ENCODE measurements around the gene GCA. TPM values are rescaled to one million over a fixed set of nuclear protein-coding genes. Genes with fewer than 3 reads are reported as not detected.

Gene GCA
- total RNA-seq, result 10 to 100 TPM; 13.1 to 13.7 TPM

- H3K4me3 Mint-ChIP-seq, result peak within 1 kb of the TSS; percentile 89
- peak; percentile 99 for ATAC-seq
- CTCF ChIA-PET, result interaction anchor here (1.3 to 1.9 kb wide), 3 partner anchors 9 to 45 kb away, joined by 3 to 17 read pairs (median 11); partner anchors contain the start of gene IFIH1
- H3K9me3 Mint-ChIP-seq (ENCODE audit: insufficient read depth), result no peaks in the 10 kb centered on the region
- peak within 1 kb of the TSS; percentile 81 for H3K27ac Mint-ChIP-seq
- POLR2A ChIA-PET, result interaction anchor here (1.0 to 1.6 kb wide), 2 partner anchors 25 to 32 kb away, joined by 3 to 12 read pairs; partner anchors contain the start of gene IFIH1
- peaks cover 16% of the 10 kb centered on the region for H3K4me1 Mint-ChIP-seq (ENCODE audit: low read depth)
- peaks cover 8% of the 10 kb centered on the region for H3K27me3 Mint-ChIP-seq (ENCODE audit: low read depth)
- peak; percentile 99 for DNase-seq
- no peaks in the 10 kb centered on the region for H3K36me3 Mint-ChIP-seq (ENCODE audit: low read depth)
Observed at GRCh38 chr2:162343824-162344616, at the start of gene GCA. TSS of gene GCA (plus strand) at chr2:162344132. CDS start at chr2:162344249, 117 bp downstream.

- ATAC-seq (no peak), DNase-seq (no peak)
- Mint-ChIP-seq H3K4me3 (no peak overlapping the region), H3K27me3 (ENCODE audit: low read depth) (no peaks in the 10 kb centered on the region), H3K27ac (no peak overlapping the region), H3K4me1 (ENCODE audit: low read depth) (no peaks in the 10 kb centered on the region), H3K9me3 (ENCODE audit: insufficient read depth) (no peaks in the 10 kb centered on the region), H3K36me3 (ENCODE audit: low read depth) (peaks cover 13% of the 10 kb centered on the region)
- CTCF ChIA-PET, result interaction anchor here (0.9 to 12.1 kb wide), 4 partner anchors 9 to 141 kb away, joined by 3 to 253 read pairs (median 4); no protein-coding TSS in a partner anchor
- POLR2A ChIA-PET, result no interaction called here
Observed at GRCh38 chr2:162295009-162295408, 48.9 kb upstream of the GCA start.

- ATAC-seq, result peak; percentile 61
- POLR2A ChIA-PET, result interaction anchor here (1.1 kb wide), 1 partner anchor 77 kb away, joined by 5 read pairs; no protein-coding TSS in a partner anchor
Observed at GRCh38 chr2:162297925-162298552, 45.9 kb upstream of the GCA start.

GRCh38 chr2:162298669-162299335 is 45.1 kb upstream of the GCA start:
- no peak for DNase-seq
- Mint-ChIP-seq H3K4me3 (no peak overlapping the region), H3K27ac (no peak overlapping the region), H3K9me3 (ENCODE audit: insufficient read depth) (no peaks in the 10 kb centered on the region), H3K36me3 (ENCODE audit: low read depth) (peaks cover 10% of the 10 kb centered on the region), H3K4me1 (ENCODE audit: low read depth) (no peaks in the 10 kb centered on the region), H3K27me3 (ENCODE audit: low read depth) (no peaks in the 10 kb centered on the region)
- CTCF ChIA-PET, result interaction anchor here (0.7 to 12.1 kb wide), 38 partner anchors 8 to 712 kb away, joined by 3 to 253 read pairs (median 4); partner anchors contain the start of genes DPP4, FAP, GCA and GCG
- POLR2A ChIA-PET, result interaction anchor here (1.1 kb wide), 1 partner anchor 78 kb away, joined by 5 read pairs; no protein-coding TSS in a partner anchor
- no peak for ATAC-seq

More at GRCh38 chr2:162297925-162298552, 45.9 kb upstream of the GCA start:
- Mint-ChIP-seq H3K4me3 (no peak overlapping the region), H3K27ac (no peak overlapping the region), H3K36me3 (ENCODE audit: low read depth) (peaks cover 10% of the 10 kb centered on the region), H3K4me1 (ENCODE audit: low read depth) (no peaks in the 10 kb centered on the region), H3K27me3 (ENCODE audit: low read depth) (no peaks in the 10 kb centered on the region), H3K9me3 (ENCODE audit: insufficient read depth) (no peaks in the 10 kb centered on the region)
- DNase-seq, result peak; percentile 83
- CTCF ChIA-PET, result interaction anchor here (0.9 to 12.1 kb wide), 38 partner anchors 7 to 711 kb away, joined by 3 to 253 read pairs (median 4); partner anchors contain the start of genes DPP4, FAP, GCA and GCG

GRCh38 chr2:162300266-162300665 is 43.7 kb upstream of the GCA start:
- ChIA-PET CTCF (interaction anchor here (0.9 to 12.1 kb wide), 13 partner anchors 9 to 713 kb away, joined by 3 to 253 read pairs (median 12); partner anchors contain the start of genes GCG and IFIH1), POLR2A (no interaction called here)
- no peaks in the 10 kb centered on the region for H3K9me3 Mint-ChIP-seq (ENCODE audit: insufficient read depth)
- H3K4me3 Mint-ChIP-seq, result no peak overlapping the region
- no peak for DNase-seq
- no peak for ATAC-seq
- H3K36me3 Mint-ChIP-seq (ENCODE audit: low read depth), result peaks cover 14% of the 10 kb centered on the region
- H3K4me1 Mint-ChIP-seq (ENCODE audit: low read depth), result no peaks in the 10 kb centered on the region
- H3K27ac Mint-ChIP-seq, result no peak overlapping the region
- no peaks in the 10 kb centered on the region for H3K27me3 Mint-ChIP-seq (ENCODE audit: low read depth)

- no peak overlapping the region for H3K4me3 Mint-ChIP-seq
- ChIA-PET POLR2A (interaction anchor here (1.2 kb wide), 1 partner anchor 17 kb away, joined by 4 read pairs; the partner anchor contains the start of gene IFIH1), CTCF (interaction anchor here (0.6 to 12.1 kb wide), 17 partner anchors 8 to 714 kb away, joined by 3 to 253 read pairs (median 7); partner anchors contain the start of genes GCG and IFIH1)
- H3K27me3 Mint-ChIP-seq (ENCODE audit: low read depth), result no peaks in the 10 kb centered on the region
- no peaks in the 10 kb centered on the region for H3K9me3 Mint-ChIP-seq (ENCODE audit: insufficient read depth)
- H3K27ac Mint-ChIP-seq, result no peak overlapping the region
- peak; percentile 75 for ATAC-seq
- no peaks in the 10 kb centered on the region for H3K4me1 Mint-ChIP-seq (ENCODE audit: low read depth)
- peaks cover 16% of the 10 kb centered on the region for H3K36me3 Mint-ChIP-seq (ENCODE audit: low read depth)
- peak; percentile 76 for DNase-seq
Observed at GRCh38 chr2:162301151-162301804, 42.7 kb upstream of the GCA start.

GRCh38 chr2:162301877-162302276 is 42.1 kb upstream of the GCA start:
- H3K4me3 Mint-ChIP-seq, result no peak overlapping the region
- ChIA-PET POLR2A (interaction anchor here (1.2 kb wide), 1 partner anchor 16 kb away, joined by 4 read pairs; the partner anchor contains the start of gene IFIH1), CTCF (interaction anchor here (0.6 to 12.1 kb wide), 14 partner anchors 11 to 715 kb away, joined by 3 to 253 read pairs (median 8); partner anchors contain the start of gene IFIH1)
- H3K9me3 Mint-ChIP-seq (ENCODE audit: insufficient read depth), result no peaks in the 10 kb centered on the region
- H3K36me3 Mint-ChIP-seq (ENCODE audit: low read depth), result peaks cover 20% of the 10 kb centered on the region
- no peaks in the 10 kb centered on the region for H3K27me3 Mint-ChIP-seq (ENCODE audit: low read depth)
- H3K27ac Mint-ChIP-seq, result no peak overlapping the region
- no peak for DNase-seq
- no peak for ATAC-seq
- H3K4me1 Mint-ChIP-seq (ENCODE audit: low read depth), result no peaks in the 10 kb centered on the region

- H3K4me3 Mint-ChIP-seq, result no peak overlapping the region
- H3K9me3 Mint-ChIP-seq (ENCODE audit: insufficient read depth), result no peaks in the 10 kb centered on the region
- CTCF ChIA-PET, result interaction anchor here (0.9 to 2.3 kb wide), 3 partner anchors 28 to 152 kb away, joined by 3 to 17 read pairs (median 4); no protein-coding TSS in a partner anchor
- peaks cover 43% of the 10 kb centered on the region for H3K36me3 Mint-ChIP-seq (ENCODE audit: low read depth)
- POLR2A ChIA-PET, result interaction anchor here (1.9 kb wide), 1 partner anchor 12 kb away, joined by 8 read pairs; the partner anchor contains the start of gene IFIH1
- H3K27ac Mint-ChIP-seq, result no peak overlapping the region
- no peak for DNase-seq
- no peak for ATAC-seq
- H3K27me3 Mint-ChIP-seq (ENCODE audit: low read depth), result no peaks in the 10 kb centered on the region
- peaks cover 19% of the 10 kb centered on the region for H3K4me1 Mint-ChIP-seq (ENCODE audit: low read depth)
Observed at GRCh38 chr2:162305901-162306300, 38.0 kb upstream of the GCA start.

GRCh38 chr2:162308747-162309503 is 35.0 kb upstream of the GCA start:
- ChIA-PET CTCF (interaction anchor here (0.7 to 2.3 kb wide), 7 partner anchors 9 to 155 kb away, joined by 3 to 12 read pairs (median 6); partner anchors contain the start of gene IFIH1), POLR2A (interaction anchor here (1.5 kb wide), 1 partner anchor 10 kb away, joined by 7 read pairs; the partner anchor contains the start of gene IFIH1)
- peaks cover 51% of the 10 kb centered on the region for H3K36me3 Mint-ChIP-seq (ENCODE audit: low read depth)
- no peak for DNase-seq
- H3K9me3 Mint-ChIP-seq (ENCODE audit: insufficient read depth), result no peaks in the 10 kb centered on the region
- H3K4me3 Mint-ChIP-seq, result no peak overlapping the region
- ATAC-seq, result peak; percentile 63
- no peaks in the 10 kb centered on the region for H3K27me3 Mint-ChIP-seq (ENCODE audit: low read depth)
- peak overlapping the region; percentile 33 for H3K27ac Mint-ChIP-seq
- H3K4me1 Mint-ChIP-seq (ENCODE audit: low read depth), result peaks cover 42% of the 10 kb centered on the region

GRCh38 chr2:162312853-162313252 is 31.1 kb upstream of the GCA start:
- peaks cover 63% of the 10 kb centered on the region for H3K36me3 Mint-ChIP-seq (ENCODE audit: low read depth)

More at GRCh38 chr2:162312853-162313252, 31.1 kb upstream of the GCA start:
- DNase-seq, result no peak
- no peaks in the 10 kb centered on the region for H3K27me3 Mint-ChIP-seq (ENCODE audit: low read depth)
- ChIA-PET CTCF (interaction anchor here (0.9 to 2.2 kb wide), 8 partner anchors 10 to 160 kb away, joined by 3 to 19 read pairs (median 8); no protein-coding TSS in a partner anchor), POLR2A (interaction anchor here (1.1 kb wide), 1 partner anchor 31 kb away, joined by 3 read pairs; no protein-coding TSS in a partner anchor)
- no peaks in the 10 kb centered on the region for H3K9me3 Mint-ChIP-seq (ENCODE audit: insufficient read depth)
- H3K4me3 Mint-ChIP-seq, result no peak overlapping the region
- peaks cover 70% of the 10 kb centered on the region for H3K4me1 Mint-ChIP-seq (ENCODE audit: low read depth)
- no peak for ATAC-seq
- H3K27ac Mint-ChIP-seq, result no peak overlapping the region

All from activated CD8-positive, alpha-beta T cell treated with anti-CD3 and anti-CD28 coated beads, Interleukin-2, amount 10 ng/mL, durations not matched to agents 7 days and 5 days (primary cell).